HepG2 (cell line): ENCODE measurements around the gene SLC1A6. TPM values are rescaled to one million over a fixed set of nuclear protein-coding genes. Genes with fewer than 3 reads are reported as not detected.

Experiments used
- ATAC-seq: fragments of 200-7000 bp; cut with Tn5 transposase; 3 replicates; pipeline ENCODE4 v1.9.1; 2020; ENCODE audit warnings: mild to moderate bottlenecking, moderate library complexity
- BruUV-seq: library from RNA; stranded (reverse); fragments of 400-500 nt; replicated peaks from 2 replicates; lab custom pipeline; 2021; lab: Mats Ljungman, UMichigan
- CTCF ChIA-PET: fragments of 300-600 bp; formaldehyde crosslinking; extraction: SDS; loops from one replicate; lab custom pipeline; 2021; ENCODE audit warnings: low total read pairs, inconsistent platforms, low intra/inter-chr PET ratio; lab: Yijun Ruan, JAX
- POLR2A ChIA-PET: fragments of 350-600 bp; sonication (Branson Sonifier 250); formaldehyde crosslinking; loops from one replicate; lab custom pipeline; 2020; ENCODE audit warnings: antibody characterized with exemption, inconsistent platforms; lab: Yijun Ruan, JAX
- DNase-seq: peaks from one replicate; pipeline ENCODE4 v3.0.0-alpha.2; 2015; ENCODE audit warnings: low spot score
- FAIRE-seq: peaks from 3 replicates; lab custom pipeline; 2011; peaks lifted over from hg19 to GRCh38; lab: Jason Lieb, UNC
- H2AFZ ChIP-seq: one replicate; pipeline ENCODE4 v1.6.1; 2011; ENCODE audit warnings: low read length, inconsistent platforms
- H3K27ac ChIP-seq: fragments of 300-600 bp; 3 replicates; pipeline ENCODE4 v1.8.0; 2011; ENCODE audit warnings: mixed run types, mild to moderate bottlenecking, mixed read lengths, low read length, inconsistent platforms; ENCODE audit not compliant: insufficient read depth; ENCODE audit errors: extremely low read length
- H3K27me3 ChIP-seq, 2 experiments: fragments of 200-600 bp in 1 of 2; 2 replicates in 1 of 2; 3 replicates in 1 of 2; pipeline versions ENCODE4 v1.6.0 to v1.8.0; 2011; ENCODE audit warnings: low read length in 2 of 2, mild to moderate bottlenecking in 2 of 2, moderate library complexity in 2 of 2, inconsistent platforms in 1 of 2; ENCODE audit not compliant: insufficient read depth in 2 of 2, control insufficient read depth in 1 of 2
- H3K36me3 ChIP-seq, 2 experiments: fragments of 200-600 bp in 1 of 2; replicated peaks in 1 of 2; 2 replicates in 1 of 2; 3 replicates in 1 of 2; pipeline versions ENCODE4 v1.5.1 to v1.8.0; 2011; ENCODE audit warnings: low read length in 2 of 2, inconsistent platforms in 1 of 2; ENCODE audit not compliant: insufficient read depth in 2 of 2, control insufficient read depth in 1 of 2
- H3K4me1 ChIP-seq: 2 replicates; pipeline ENCODE4 v1.5.1; 2012; ENCODE audit warnings: low read length, inconsistent platforms; ENCODE audit not compliant: insufficient read depth
- H3K4me2 ChIP-seq: 2 replicates; pipeline ENCODE4 v1.6.0; 2011; ENCODE audit warnings: low read depth, low read length, inconsistent platforms
- H3K4me3 ChIP-seq, 3 experiments: fragments of 200-600 bp in 1 of 3; sonication (generic), shearing (Covaris generic) in 1 of 3; replicated peaks in 1 of 3; 2 replicates each; pipeline ENCODE4 v1.5.1; 2011 to 2016; ENCODE audit warnings: low read length in 3 of 3, inconsistent platforms in 2 of 3, low read depth in 2 of 3, mild to moderate bottlenecking in 2 of 3, control low read depth in 1 of 3, mixed read lengths in 1 of 3; ENCODE audit not compliant: insufficient read depth in 1 of 3
- H3K79me2 ChIP-seq: one replicate; pipeline ENCODE4 v1.6.1; 2011; ENCODE audit warnings: low read length, inconsistent platforms; ENCODE audit not compliant: insufficient read depth
- H3K9ac ChIP-seq: 2 replicates; pipeline ENCODE4 v1.6.0; 2011; ENCODE audit warnings: mild to moderate bottlenecking, low read depth, low read length, inconsistent platforms; ENCODE audit not compliant: insufficient read depth
- H3K9me3 ChIP-seq: 2 replicates; pipeline ENCODE4 v1.5.1; 2012; ENCODE audit warnings: mild to moderate bottlenecking, low read length
- H4K20me1 ChIP-seq: 2 replicates; pipeline ENCODE4 v1.6.0; 2011; ENCODE audit warnings: inconsistent platforms, mild to moderate bottlenecking, low read length, moderate library complexity; ENCODE audit not compliant: insufficient read depth
- ZBTB40 ChIP-seq, 2 experiments: fragments of 450-650 bp in 1 of 2; sonication (generic) in 1 of 2; formaldehyde crosslinking in 1 of 2; IDR thresholded peaks; 2 replicates each; pipeline versions ENCODE4 v1.6.1 to v1.8.0; 2016 to 2022; ENCODE audit warnings: antibody characterized with exemption in 1 of 2, mild to moderate bottlenecking in 1 of 2, missing genetic modification reagents in 1 of 2
- WGBS: methylation state at CpG from one replicate; pipeline ENCODE4 v1.1.6; 2017; ENCODE audit warnings: low lambda C conversion rate; 5-methylcytosine and 5-hydroxymethylcytosine counted together
- in situ Hi-C: cut with HindIII; loops from 2 replicates; pipeline ENCODE4 v1.10.0; 2017; ENCODE audit warnings: low pct_unique_long_range_greater_than_20kb; ENCODE audit not compliant: extremely low pct_ligation_motif_present
- intact Hi-C: fragments of 100-400 bp; cut with micrococcal nuclease; formaldehyde crosslinking; loops from one replicate; pipeline ENCODE4 v1.10.0; 2022; ENCODE audit not compliant: unreplicated experiment
- polyA plus RNA-seq, 8 experiments: library from polyadenylated mRNA; depleted of rRNA in 3 of 8; stranded (reverse) in 7 of 8; unstranded in 1 of 8; fragments of >200 nt; fragmentation: Illumina TruSeq in 4 of 8; extraction: Trizol in 4 of 8; gene quantifications; 2 replicates each; pipeline versions ENCODE4 v1.2.1 to v1.2.3, GENCODE V29; 2011 to 2016; ENCODE audit warnings: low read depth in 4 of 8, missing spikeins in 1 of 8, mixed read lengths in 1 of 8; ENCODE audit not compliant: insufficient read depth in 1 of 8
- total RNA-seq, 5 experiments: library from RNA; depleted of rRNA; stranded (reverse); fragments of >200 nt; fragmentation: Illumina TruSeq; extraction: Trizol; gene quantifications; 2 replicates each; pipeline ENCODE4 v1.2.3, GENCODE V29; 2016; ENCODE audit warnings: low read depth in 1 of 5
- TF ChIP-seq, protein P1 (sequence below): sonication (generic); formaldehyde crosslinking; IDR thresholded peaks from 2 replicates; pipeline ENCODE4 v1.4.0; 2020; ENCODE audit warnings: mild to moderate bottlenecking, missing genetic modification reagents

The SLC1A6 gene
- total and polyA plus RNA-seq, 2 of the 13 experiments (the other 11 are each of a cell fraction or from before 2014, with no cell fraction given) = not detected

GRCh38 chr19:14977128-14977527, 2.5 kb downstream of the SLC1A6 start:
- no peak overlapping the region for H3K9ac ChIP-seq
- intact Hi-C loops = no loop called here
- H3K4me2 ChIP-seq = no peak overlapping the region
- no peaks in the 10 kb centered on the region for H3K9me3 ChIP-seq
- CTCF ChIA-PET = no interaction called here
- no peaks in the 10 kb centered on the region for H3K79me2 ChIP-seq
- H3K27ac ChIP-seq = no peak overlapping the region
- FAIRE-seq = no peak
- no peaks in the 10 kb centered on the region for H3K4me1 ChIP-seq
- TF ChIP-seq, protein P1, sequence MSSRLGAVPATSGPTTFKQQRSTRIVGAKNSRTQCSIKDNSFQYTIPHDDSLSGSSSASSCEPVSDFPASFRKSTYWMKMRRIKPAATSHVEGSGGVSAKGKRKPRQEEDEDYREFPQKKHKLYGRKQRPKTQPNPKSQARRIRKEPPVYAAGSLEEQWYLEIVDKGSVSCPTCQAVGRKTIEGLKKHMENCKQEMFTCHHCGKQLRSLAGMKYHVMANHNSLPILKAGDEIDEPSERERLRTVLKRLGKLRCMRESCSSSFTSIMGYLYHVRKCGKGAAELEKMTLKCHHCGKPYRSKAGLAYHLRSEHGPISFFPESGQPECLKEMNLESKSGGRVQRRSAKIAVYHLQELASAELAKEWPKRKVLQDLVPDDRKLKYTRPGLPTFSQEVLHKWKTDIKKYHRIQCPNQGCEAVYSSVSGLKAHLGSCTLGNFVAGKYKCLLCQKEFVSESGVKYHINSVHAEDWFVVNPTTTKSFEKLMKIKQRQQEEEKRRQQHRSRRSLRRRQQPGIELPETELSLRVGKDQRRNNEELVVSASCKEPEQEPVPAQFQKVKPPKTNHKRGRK (CRISPR knock-in tag) = no peak
- TF ChIP-seq ZBTB40 (IDR thresholded peaks at IDR 0.05) (peak; percentile 35; the same call in 1 of the 2 replicates), ZBTB40 (CRISPR knock-in tag; IDR thresholded peaks at IDR 0.05) (peak; percentile 83)
- POLR2A ChIA-PET = no interaction called here
- no peak for ATAC-seq
- H3K4me3 ChIP-seq = no peak overlapping the region
- H2AFZ ChIP-seq = no peak overlapping the region
- peaks cover 5 to 34% of the 10 kb centered on the region in 2 experiments; a peak in 3 of 5 replicates for H3K27me3 ChIP-seq
- no peaks in the 10 kb centered on the region for H3K36me3 ChIP-seq
- in situ Hi-C loops = no loop called here
- BruUV-seq = no TSS peak
- H4K20me1 ChIP-seq = no peaks in the 10 kb centered on the region
- no peak for DNase-seq
- 0% methylated on average over 5 of the region's 5 CpGs for WGBS
